ENCODE results near the gene GAREM1.

Gene GAREM1

DNA sequence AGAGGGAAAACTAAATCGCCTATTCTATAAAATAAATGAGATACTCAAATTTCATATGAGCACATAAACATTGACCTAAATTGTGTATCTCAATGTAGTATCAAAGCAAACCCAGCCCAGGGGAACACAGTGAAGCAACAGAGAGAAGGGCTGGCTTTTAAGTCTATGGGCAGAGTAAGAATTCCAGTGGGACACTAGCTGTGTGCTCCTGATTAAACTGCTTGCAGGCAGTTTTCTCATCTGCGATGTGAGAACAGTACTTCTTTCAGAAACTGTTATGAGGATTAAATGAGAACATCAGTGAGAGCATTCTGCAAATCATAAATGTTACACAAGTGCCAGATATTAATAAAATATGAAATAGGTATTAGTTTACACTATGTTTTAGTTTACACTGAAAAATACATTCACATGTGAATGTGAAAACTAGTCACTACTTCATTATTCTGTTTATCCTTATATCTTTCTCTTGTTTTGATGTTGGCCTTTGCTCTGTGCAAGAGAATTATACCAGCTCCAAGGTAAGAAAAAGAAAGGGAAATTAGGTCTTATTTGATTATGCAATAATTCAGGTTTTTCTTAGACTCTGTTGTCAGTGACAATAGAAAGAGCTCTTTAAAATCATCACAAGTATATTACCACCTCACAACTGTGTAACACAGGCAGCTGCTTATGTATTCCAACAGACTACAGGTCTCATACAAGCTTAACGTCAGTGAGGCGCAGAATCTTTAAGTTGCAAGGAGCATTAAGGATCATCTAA lies 47.5 kb downstream of the GAREM1 start:
- DNase-seq = no peak

DNA sequence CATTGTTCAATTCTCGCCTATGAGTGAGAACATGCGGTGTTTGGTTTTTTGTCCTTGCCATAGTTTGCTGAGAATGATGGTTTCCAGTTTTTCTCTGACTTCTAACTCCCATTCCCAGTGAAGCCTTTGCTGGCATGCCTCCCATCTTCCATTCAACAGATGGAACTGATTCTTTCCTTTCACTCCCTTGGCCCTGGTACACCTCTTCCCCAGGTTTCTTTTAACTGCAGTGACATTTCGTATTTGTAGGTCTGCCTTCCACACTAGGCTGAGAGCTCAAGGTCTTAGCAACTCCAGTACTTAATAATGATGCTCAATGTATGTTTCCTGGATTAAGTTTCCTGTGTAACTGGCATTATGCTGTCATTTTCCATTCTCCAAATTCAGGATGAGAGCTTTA lies 48.5 kb downstream of the GAREM1 start:
- DNase-seq = no peak

DNA sequence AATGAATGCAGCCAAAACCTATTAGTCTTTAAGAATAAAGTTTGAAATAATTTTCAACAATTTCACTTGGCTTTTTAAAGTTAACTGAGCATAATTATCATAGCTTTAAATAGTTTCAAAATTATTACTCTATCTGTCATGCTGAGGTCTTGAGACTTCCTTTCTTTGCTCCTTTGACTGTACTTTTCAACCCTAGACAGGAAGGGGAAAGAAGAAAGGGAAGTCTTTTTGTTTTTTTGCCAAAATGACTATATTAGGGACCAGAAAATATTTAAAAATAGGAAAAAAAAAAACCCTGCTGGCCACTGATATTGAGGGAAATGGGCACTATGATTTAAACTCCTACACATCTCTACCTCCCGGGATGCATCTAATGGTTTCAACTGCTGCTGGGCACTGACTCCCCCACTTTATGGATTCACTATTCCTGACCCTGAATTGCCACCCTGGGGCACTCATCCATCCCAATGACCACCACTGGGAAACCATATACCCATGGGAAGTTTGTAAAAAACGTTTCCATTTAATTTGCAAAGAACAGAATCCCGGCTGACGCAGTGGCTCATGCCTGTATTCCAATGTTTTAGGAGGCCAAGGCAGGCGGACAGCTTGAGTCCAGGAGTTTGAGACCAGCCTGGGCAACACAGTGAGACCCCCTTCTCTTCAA lies 50.5 kb downstream of the GAREM1 start:
- no peak for DNase-seq

DNA sequence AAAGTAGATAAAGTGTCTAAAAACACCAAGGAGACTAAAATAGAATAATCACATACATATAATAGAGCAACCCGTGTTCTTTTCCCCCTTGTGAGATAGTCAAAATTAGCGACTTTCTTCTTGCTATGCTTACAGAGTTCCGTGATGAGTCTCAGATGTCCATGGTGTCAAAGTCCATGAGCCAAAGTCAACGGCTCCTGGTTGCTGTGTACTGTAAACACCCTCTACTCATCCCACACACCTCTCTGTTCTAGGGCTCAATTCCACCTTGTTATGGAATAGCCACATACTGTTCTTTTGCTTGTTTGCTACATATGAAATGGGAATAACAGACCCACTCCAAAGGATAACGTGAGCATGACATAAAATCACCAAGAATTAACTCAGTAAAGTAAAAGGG lies 52.5 kb downstream of the GAREM1 start:
- no peak for DNase-seq

DNA sequence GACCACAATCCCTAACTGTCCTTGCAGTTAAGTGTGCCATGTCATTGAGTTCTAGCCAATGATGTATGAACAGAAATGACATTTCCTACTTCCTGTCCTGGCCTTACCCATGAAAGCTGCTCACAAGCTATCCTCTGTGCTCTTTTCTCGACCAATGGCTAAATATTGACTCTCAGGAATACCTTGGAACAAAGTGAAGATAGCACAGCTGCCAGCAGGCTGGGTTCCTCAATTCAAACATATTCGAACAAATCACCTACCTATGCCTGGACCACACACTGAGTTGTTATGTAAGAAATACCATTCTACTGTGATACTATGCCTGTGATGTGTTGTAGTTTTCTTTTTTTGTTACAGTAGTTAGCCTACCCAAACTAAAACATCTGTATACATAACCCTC lies 65.1 kb downstream of the GAREM1 start:
- no peak for DNase-seq

DNA sequence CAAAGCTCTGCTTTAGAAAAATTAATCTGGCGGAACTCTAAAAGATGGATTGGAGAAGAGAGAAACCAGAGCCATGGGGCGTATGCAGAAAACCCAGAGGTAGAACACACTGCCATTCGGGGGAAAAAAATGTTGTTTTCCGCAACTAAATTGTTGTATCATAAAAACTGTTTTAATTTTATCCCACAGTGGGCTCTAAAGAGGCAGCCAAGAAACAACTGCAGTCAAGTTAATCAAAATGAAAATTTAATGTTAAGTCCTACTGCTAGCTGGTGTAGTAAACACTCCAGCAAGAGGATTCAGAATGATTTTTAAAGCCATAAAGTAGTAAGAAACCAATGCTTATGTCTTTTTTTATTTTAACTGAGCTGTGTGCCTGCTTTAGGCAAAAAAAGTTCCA lies 69.1 kb downstream of the GAREM1 start:
- no peak for DNase-seq

DNA sequence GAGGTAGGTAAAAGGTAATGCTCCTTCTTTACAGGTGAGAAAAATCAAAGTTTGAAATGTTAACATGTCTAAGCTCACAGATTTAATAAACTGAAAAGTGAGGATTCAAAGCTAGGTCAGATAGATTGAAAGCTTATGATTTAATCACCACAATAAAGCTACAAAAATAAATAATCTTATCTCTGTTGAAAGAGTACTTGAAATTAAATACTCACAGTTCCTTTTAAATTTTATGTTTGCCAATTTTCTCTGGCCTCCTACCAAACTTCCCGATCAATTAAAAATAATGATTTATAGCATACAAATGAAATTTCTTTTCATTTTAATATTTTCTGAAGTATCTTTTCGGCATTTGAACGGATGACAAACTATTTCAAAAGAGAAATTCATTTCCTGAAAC lies 77.3 kb downstream of the GAREM1 start:
- no peak for DNase-seq

DNA sequence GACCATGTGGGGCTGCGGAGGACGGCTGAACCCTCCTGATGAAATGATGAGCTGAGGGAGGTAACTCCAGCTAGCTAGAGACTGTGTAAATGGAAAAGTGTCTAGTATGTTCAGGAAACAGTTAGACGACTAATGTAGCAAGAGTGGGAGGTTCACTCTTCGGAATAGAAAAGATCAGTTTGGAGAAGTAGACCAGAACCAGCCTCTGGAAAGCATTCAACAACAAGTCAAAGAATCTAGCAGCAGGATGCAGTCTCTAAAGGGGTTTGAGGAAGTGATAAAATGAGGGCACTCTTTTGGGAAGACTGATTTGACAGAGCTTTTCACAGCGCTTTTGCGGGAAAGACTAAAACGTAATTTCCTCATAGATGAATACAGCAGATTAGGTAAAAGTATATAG lies 79.6 kb downstream of the GAREM1 start:
- DNase-seq = no peak

DNA sequence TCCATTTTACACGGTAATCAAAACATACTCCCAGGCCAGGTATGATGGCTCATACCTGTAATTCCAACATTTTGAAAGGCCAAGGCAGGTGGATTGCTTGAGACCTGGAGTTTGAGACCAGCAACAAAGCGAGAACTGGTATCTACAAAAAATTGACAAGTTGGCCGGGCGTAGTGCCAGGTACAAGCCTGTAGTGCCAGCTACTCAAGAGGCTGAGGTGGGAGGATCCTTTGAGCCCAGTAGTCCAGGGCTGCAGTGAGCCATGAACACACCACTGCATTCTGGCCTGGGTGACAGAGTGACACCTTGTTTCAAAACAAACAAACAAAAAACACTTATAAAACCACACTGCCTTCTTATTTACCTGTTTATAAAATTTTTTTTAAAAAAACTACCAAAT lies 80.8 kb downstream of the GAREM1 start:
- no peak for DNase-seq

DNA sequence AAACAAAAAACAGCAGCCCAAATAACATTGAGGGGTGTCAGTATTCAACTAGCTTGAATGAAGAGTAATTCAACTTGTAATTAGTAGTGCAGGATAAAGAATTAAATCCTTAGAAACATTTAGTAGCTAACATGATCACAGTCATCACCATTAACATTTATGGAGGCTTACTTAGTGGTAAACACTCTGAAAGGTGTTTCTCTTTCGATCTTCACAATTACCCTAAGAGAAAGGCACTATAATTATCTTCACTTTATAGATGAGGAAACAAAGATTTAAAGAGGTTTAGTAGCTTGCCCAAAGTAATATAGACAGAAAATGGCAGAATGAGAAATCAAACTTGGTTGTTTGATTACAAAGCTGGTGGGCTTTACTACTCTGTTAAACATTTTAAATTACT lies 81.5 kb downstream of the GAREM1 start:
- DNase-seq = no peak

DNA sequence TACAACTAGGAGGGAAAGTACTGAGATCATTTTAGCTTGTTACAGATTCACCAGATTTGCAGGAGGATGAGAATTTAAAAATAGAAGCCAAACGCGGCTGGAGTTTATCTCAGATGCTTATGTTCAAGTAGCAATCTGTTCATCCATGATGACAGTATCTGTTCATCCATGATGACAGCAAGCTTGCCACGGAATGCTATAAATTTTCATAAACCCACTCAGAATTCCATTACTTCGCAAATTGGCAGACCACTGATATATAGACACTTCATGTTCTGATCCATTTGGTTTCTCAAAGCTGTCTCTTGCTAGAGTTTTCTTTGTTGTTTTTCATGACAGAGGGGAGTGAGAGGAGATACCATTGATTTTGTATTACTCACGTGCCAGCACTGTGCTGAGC lies 84.2 kb downstream of the GAREM1 start:
- DNase-seq = no peak

DNA sequence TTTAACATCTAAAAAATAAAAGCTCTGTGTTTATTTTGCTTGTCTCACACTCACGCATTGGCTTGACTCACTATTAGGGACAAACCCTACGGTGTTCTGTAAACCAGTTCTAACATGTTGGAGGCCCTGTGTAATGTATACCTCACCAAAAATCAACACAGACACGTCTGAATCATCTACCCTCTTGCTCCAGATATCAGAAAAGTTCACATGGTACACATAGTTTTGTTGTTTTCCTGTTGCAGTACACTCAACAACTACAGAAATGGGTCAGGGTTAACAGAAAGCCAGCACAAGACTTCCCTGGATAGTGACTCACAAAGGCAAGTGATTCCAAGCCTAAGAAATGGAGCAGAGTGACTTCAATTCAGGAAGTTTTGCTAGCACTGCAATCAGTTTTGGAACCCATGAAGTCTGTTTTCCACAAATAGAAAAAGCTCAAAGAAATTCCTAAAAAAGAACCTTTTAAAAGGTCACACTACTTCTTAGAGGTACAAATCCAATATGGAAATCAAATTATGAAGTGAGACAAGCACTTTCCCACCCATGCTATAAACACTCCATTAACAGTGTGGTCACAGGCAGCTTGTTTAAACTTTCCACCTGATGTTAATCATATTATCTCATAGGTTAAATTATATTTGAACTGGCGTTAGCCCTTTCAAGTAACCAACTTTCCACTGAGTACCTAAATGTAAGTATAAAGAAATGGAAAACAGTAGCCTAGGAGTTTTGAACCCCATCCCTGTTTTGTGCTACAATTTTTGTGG lies 87.4 kb downstream of the GAREM1 start:
- DNase-seq = no peak

DNA sequence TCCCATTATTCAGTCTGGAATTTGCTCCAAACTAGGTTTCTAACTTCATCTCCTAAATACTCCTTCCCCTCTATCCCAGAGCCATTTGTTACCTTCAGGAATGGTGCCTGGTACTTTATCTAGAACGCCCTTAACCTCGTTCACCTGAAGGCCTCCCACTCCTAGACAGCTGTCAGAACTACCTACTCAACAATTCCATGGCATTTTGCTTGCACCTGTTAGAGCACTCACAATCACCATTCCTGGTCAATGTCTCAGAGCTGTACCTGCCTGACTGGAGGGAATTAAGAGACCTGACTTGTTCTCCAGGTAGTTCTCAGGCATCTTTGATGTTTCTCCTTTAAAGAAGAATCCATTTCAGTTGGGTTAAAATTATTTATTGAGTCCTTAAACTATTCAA lies 88.9 kb downstream of the GAREM1 start:
- no peak for DNase-seq

DNA sequence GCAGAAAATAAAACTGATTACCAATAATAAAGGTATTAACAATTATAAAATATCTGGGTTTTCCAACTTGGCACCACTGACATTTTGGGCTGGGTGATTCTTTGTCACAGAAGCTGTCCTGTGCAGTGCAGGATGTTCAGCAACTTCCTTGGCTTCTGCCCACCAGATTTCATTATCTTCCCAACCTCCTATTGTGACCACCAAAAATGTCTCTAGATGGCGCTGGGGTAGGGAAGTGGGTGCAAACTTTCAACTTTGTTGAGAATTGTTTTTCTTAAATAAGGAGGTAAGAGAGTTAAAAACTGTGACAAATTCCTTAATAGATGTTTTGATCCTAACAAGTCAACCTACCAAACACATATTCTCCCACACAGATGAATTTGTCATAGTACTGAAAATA lies 90.1 kb downstream of the GAREM1 start:
- DNase-seq = no peak

DNA sequence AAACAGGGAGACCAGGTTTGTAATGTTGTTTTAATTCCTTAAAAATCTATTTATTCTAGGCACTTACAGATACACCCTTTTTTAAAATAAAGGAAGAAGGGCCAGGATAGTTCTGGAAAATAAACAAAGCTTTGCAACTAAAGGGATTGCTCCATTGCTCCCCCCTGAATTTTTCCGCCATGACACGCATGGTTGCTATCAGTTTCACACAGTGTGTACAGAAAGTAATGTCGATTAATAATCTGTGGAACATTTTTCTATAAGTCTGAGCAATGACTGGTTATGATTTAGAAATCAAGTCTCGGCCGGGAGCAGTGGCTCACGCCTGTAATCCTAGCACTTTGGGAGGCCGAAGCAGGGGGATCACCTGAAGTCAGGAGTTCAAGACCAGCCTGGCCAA lies 90.8 kb downstream of the GAREM1 start:
- DNase-seq = no peak

DNA sequence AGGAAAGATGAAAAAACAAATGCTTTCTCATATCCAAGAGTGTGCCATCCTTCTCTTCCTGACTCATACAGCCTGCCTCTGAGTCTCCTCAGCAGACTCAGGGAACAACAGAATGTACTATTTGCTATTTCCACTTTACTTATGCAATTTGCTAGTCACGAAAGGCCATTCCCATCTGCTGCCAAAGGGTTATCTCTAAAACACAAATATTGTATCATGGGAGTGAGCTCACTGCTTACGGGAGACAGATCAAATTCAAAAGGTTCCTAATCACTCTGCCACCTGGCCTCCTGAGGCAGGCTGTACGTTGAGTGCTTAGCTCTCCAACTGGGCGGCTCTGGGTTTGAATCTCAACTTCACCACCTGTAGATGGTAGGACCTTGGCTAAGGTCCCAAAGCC lies 92.0 kb downstream of the GAREM1 start:
- DNase-seq = no peak

DNA sequence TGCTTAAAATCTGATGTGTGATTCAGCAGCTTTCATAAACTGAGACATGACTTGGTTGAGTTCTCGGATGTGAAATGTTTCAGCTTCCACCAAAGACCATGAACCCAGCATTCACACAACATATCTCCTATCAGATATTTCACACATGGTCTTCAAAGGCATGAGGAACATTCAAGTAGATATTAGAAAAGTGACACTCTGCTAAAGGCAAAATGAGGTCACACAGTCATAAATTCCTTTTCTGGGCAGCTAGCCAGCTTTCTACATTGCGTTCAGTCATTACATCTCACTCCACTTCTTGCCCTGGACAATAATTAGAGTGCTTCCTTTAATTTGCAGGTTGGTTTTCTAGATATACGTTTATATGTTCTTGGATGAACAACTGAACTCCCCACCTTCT lies 96.7 kb downstream of the GAREM1 start:
- DNase-seq = no peak

DNA sequence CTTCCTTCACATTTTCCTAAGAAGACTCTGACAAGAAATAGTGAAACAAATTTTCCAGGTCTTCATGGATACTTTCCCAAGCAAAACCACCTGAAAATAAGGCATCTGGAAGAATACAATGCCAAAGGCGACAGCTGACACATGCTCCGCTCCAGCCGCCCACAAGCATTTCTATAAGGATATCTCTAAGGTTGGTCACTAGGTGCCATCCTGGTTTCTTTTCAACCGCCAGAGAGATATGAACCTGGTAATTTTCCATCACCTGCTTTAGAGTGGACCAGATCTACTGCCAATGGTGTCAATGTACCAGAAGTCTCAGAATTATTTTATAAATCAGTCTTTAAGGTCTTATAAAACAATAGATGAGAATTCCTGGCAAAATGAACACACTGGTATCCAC lies 97.2 kb downstream of the GAREM1 start:
- DNase-seq = no peak

DNA sequence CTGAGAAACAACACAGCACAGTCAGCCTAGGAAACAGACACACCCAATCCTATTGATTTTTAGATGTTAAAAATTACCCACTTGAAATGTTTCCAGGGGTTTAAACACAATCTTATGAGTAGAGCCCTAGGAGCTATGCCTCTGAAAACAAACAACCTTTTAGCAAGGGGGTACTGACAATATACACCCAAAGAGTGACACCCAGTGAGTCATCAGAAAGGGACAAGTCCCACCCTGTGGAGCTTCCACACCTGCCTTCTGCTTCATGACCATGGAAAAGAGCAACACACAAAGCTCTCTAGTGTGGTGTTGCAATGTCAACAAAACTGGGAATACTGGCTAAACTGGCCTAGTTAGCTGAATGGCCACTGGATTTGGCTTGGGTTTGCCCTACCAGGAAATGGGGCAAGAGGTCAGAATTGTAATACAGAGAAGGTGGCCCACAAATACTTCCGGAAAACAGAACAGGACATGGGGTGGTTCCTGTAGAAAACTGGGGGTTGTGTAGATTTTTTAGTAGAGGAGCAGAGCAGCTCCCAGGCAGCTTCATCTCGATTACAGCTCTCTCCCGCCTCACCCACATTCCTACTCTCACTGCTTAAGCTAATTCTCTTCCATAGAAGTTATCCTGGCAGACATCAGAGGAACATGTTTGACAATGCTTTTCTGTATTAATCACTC lies 98.2 kb downstream of the GAREM1 start:
- no peak for DNase-seq

DNA sequence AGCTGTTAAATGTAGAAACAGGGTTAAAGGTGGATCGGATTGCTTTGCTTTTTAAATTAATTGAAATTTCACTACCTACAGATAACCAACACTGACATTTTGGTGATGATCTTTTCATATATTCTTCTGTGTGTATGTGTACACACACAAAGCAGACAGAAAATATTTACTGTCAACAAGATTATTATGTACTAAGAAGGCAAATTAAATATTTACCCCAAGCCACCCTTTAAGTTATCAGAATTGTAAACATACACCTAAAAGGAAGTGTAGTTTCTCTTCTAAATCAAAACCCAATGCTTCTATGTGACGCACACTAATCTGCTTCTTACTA lies 98.7 kb downstream of the GAREM1 start:
- DNase-seq = no peak

DNA sequence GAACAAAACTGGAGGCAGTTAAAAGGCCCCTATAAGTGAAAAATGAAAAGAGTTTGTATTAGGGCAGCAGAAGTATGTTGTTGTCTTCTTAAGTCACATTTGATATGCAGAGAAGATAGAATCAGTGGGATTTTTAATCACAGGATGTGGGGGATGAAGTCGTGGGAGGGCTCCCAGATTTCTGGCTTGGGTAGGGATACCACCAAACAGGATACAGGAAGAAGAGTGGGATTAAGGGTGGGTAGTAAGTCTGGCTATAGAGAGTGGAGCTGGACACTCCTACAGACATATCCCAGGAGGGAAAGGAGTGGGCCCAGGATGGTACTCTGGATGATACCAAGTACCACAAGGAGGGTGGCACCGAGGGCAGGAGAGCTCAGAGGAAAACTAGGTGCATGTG lies 99.3 kb downstream of the GAREM1 start:
- DNase-seq = no peak

DNA sequence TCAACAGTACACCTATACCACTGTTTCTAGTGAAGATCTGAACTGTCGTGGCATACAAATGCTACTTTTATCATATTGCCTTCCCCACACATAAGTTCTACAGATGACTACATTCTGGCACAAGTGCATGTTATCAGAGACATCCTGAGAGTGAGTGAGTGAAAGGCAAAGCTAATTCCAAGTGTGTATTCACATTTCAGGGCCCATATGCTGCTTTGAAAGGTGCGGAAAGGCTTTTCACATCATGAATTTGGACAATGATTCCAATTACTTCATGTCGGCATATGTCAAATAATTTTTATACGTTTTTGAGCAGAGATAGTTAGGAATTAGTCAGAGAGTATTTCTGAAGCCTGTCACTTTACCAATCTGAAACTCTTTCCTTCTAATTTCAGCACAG lies 101.7 kb downstream of the GAREM1 start:
- no peak for DNase-seq

DNA sequence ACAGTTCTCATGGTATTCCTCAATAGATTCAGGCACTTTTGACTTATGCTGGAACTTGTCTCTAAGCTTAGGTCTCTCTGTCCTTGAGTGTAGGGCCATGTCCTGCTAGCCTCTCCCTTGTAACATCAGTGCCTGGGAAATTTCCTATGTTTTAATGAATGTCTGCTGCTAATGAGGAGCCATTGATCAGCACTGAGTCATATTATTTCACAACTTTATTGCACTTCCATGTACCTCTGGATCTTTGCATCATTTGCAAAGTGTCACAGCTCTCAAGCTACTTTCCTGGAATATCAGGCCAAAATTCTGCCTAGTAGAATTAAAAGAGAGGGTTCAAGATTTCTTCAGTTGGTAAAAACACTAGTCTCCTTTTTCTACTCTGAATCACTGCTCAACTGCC lies 102.5 kb downstream of the GAREM1 start:
- no peak for DNase-seq
